Suppressor macrophage (primary cell): ENCODE data around the gene NEFH.
"Not testable (repeated sequence)": the region's sequence is repeated elsewhere in the genome, so short reads cannot be mapped to it uniquely, and the experiment has no call there.

Source experiments
- DNase-seq, 4 experiments: peaks; one replicate each; pipeline ENCODE4 v3.0.0-alpha.2; 2020 to 2022
- total RNA-seq, 17 experiments: gene quantifications; one replicate each; lab custom pipeline; 2026; ENCODE audit warnings: mixed read lengths in 6 of 17, inconsistent platforms in 3 of 17; lab: John Stamatoyannopoulos, UW

NEFH gene
- total RNA-seq: 2.4 to 13.2 (median 7.9) reads per million in 17 experiments

GRCh38 chr22:29479417-29480261 lies at the start of gene NEFH:
Gene NEFH, plus strand, starts transcription at chr22:29480218. Its CDS starts 45 bp downstream, at chr22:29480263.
- no peak for DNase-seq

GRCh38 chr22:29431986-29432385 lies 48.0 kb upstream of the NEFH start:
- DNase-seq: no peak

- no peak for DNase-seq
These were observed 46.2 kb upstream of the NEFH start for GRCh38 chr22:29433856-29434255.

- no peak for DNase-seq
These were observed 45.7 kb upstream of the NEFH start for GRCh38 chr22:29434288-29434687.

- DNase-seq: no peak
These were observed 44.5 kb upstream of the NEFH start for GRCh38 chr22:29435236-29436136.

GRCh38 chr22:29438283-29438682 lies 41.7 kb upstream of the NEFH start, which contains the start of gene RFPL1:
Gene RFPL1, plus strand, starts transcription at chr22:29438583.
- DNase-seq: not testable (repeated sequence)

GRCh38 chr22:29442976-29443375 lies 37.0 kb upstream of the NEFH start:
- no peak for DNase-seq

GRCh38 chr22:29443452-29443851 lies 36.6 kb upstream of the NEFH start:
- DNase-seq: no peak

GRCh38 chr22:29443861-29444792 lies 35.9 kb upstream of the NEFH start:
- no peak for DNase-seq

GRCh38 chr22:29445508-29445907 lies 34.5 kb upstream of the NEFH start:
- DNase-seq: no peak

GRCh38 chr22:29447906-29448305 lies 32.1 kb upstream of the NEFH start:
- no peak for DNase-seq

- DNase-seq: no peak
These were observed 30.6 kb upstream of the NEFH start for GRCh38 chr22:29449296-29449875.

GRCh38 chr22:29450222-29450621 lies 29.8 kb upstream of the NEFH start:
- DNase-seq: no peak

- DNase-seq: no peak
These were observed 28.2 kb upstream of the NEFH start for GRCh38 chr22:29451863-29452262.

- no peak for DNase-seq
These were observed 25.7 kb upstream of the NEFH start for GRCh38 chr22:29454276-29454675.

- DNase-seq: no peak
These were observed 23.8 kb upstream of the NEFH start for GRCh38 chr22:29456211-29456671.

- DNase-seq: peak; percentile 9 to 49 (median 46)
These were observed 22.3 kb upstream of the NEFH start for GRCh38 chr22:29457730-29458129.

GRCh38 chr22:29458551-29458950 lies 21.5 kb upstream of the NEFH start:
- no peak for DNase-seq

GRCh38 chr22:29459773-29460172 lies 20.2 kb upstream of the NEFH start:
- DNase-seq: no peak

- no peak for DNase-seq
These were observed 18.8 kb upstream of the NEFH start for GRCh38 chr22:29461263-29461662.

- no peak for DNase-seq
These were observed 16.4 kb upstream of the NEFH start for GRCh38 chr22:29463629-29464028.

GRCh38 chr22:29464581-29464980 lies 15.4 kb upstream of the NEFH start:
- DNase-seq: no peak
